Measurements from ENCODE around the gene ZC3H13.

DNA sequence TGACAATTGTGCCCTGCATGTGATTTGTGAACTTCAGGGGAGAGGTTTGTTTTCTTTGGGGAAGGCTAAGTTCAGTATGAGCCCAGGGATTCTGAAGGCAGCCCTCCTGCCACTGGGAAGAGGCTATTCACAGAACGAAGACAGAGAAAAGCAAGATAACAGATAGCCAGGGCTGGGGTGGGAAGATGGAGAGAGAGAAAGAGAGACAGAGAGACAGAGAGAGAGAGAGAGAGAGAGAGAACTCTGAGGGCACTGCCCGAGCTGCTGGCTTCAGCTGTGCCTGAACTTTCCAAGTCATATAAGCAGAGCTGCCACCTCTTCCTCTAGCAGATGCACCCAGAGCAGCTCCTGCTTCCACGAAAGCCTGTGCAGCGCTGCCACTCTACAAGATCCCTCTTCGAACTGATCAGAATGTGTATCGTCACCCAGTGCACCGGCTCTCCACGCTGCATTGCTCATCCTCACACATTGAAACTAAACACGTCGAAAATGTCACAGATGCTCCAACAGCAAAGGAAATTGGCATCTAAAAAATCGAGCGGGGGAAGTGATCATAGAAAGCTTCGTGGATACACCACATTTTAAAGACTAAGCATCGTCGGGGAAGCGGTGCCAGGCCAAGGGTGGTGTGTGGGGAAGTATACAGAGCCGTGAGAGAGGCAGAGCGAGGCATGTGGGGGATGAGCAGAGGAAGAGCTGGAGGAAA is 119.2 kb downstream of the ZC3H13 start:
- TF ChIP-seq POLR2A (IDR thresholded peaks at IDR 0.05; ENCODE audit: low read depth, low read length), result no peak
- no peak for TF ChIP-seq USF2 (IDR thresholded peaks at IDR 0.05; ENCODE audit: low read depth, low read length)
- TF ChIP-seq ELK1 (IDR thresholded peaks at IDR 0.05; ENCODE audit: borderline replicate concordance, low read depth, low read length), result no peak
- no peak for TF ChIP-seq CTCF (conservative IDR thresholded peaks at IDR 0.05; ENCODE audit: low read depth, low read length)
- TF ChIP-seq MAFK (IDR thresholded peaks at IDR 0.05; ENCODE audit: low read depth, low read length), result no peak
- no peak for TF ChIP-seq RAD21 (IDR thresholded peaks at IDR 0.05; ENCODE audit: low read length)
- no peak for TF ChIP-seq MXI1 (IDR thresholded peaks at IDR 0.05; ENCODE audit: borderline replicate concordance, low read depth, low read length)
- no peak for TF ChIP-seq BHLHE40 (IDR thresholded peaks at IDR 0.05; ENCODE audit: low read depth, low read length)
- TF ChIP-seq RCOR1 (IDR thresholded peaks at IDR 0.05; ENCODE audit: insufficient replicate concordance, low read length), result no peak
- TF ChIP-seq MAZ (IDR thresholded peaks at IDR 0.05; ENCODE audit: borderline replicate concordance, low read depth, low read length), result no peak
- TF ChIP-seq SMC3 (IDR thresholded peaks at IDR 0.05; ENCODE audit: low read depth, low read length), result no peak
- no peak for TF ChIP-seq FOS (IDR thresholded peaks at IDR 0.05; ENCODE audit: low read depth, low read length)
- TF ChIP-seq NFE2L2 (IDR thresholded peaks at IDR 0.05; ENCODE audit: low read depth, low read length), result no peak

All from IMR-90 (cell line).